Ramos (cell line): ENCODE data around the gene NRXN3.

ENCODE experiments used
- in situ Hi-C: fragments of 300-500 bp; cut with MboI; formaldehyde crosslinking; loops from one replicate; pipeline ENCODE4 v1.14.3; 2022; ENCODE audit warnings: low sequenced_read_pairs; ENCODE audit not compliant: unreplicated experiment

The NRXN3 gene

DNA sequence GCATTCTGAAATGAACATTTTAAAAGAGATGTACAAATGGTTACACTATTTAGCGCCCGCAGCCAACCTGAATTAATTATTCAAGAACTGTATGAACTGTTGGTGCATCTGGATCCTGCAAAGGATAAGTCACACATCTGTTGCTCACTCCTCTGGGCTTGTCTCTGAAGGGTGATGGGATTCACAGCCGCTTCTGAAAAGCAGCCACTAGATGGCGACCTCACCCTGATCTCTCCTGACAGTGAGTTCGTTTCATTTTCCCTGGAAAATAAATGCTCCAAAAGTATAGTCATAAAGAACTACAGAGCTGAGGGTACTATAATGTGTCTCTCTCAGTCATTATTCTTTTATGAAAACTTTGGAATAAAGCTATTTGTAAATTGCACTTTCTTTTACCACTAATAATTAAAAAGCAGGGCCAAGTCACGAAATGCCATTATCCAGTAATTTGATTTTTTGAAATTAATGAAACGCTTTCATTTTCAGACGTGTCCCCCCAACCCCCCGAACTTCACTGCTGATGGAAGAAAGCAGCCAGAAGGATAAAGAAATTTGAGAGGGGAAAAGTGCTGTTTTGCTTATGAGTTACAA is 789.6 kb downstream of the NRXN3 start:
- in situ Hi-C loops, result no loop called here

DNA sequence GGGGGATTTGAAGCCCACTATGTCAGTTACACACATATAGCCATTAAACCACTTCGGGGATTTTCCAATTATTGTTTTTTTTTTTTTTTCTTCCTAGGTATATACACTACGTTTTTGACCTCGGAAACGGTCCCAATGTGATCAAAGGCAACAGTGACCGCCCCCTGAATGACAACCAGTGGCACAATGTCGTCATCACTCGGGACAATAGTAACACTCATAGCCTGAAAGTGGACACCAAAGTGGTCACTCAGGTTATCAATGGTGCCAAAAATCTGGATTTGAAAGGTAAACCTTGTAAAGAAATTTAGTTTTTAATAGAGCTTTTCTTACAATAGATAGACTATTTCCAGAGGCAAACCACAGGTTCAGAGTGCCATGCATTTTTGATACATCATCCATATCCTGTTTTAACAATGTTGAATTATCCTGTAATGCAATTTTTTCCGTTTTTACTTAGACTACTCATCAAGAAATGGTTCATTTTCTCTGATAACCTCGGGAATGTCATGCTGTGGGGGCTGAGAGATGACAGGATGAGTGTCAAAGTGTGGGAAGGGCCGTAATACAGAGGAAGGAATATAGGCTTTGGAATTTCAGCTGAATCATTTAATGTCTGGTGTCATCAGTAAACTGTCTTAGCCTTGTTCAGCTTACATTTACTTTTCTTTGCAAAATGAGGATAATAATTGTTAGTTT is 797.1 kb downstream of the NRXN3 start:
- in situ Hi-C loops, result no loop called here

DNA sequence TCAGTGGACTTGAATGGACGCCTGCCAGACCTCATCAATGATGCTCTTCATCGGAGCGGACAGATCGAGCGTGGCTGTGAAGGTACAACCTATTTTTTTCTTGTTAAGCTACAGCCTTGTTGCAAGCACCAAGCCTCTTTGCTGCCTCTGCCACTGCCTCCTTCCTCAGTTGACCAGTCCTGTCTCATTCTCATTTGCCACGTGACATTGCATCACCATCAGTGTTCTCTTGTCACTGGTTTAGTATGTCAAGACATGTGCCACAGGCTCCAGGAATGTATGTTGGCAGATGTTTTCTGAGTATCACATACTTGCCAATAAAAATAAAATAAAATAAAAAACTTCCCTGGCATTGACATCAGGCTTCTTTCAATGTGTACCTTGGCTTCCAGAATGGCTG is 798.1 kb downstream of the NRXN3 start:
- in situ Hi-C loops, result no loop called here

DNA sequence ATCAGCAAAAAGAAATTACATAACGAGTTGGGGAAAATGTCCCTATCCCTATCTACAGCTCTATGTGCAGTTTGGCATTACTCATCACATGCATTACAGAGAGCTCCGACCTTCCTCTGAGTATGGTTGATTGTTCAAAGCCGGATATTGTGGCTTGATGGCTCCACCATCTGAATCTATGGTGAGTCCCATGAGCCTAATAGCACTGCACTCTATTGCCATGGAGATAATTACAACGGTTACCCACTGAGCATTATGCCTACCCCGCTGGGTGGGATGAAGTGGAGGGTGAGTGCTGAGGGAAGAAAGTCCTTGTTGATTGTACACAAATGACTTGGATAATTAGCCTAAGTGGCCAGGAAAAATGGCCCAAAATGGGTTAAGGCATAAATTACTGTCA is 800.5 kb downstream of the NRXN3 start:
- in situ Hi-C loops, result no loop called here

DNA sequence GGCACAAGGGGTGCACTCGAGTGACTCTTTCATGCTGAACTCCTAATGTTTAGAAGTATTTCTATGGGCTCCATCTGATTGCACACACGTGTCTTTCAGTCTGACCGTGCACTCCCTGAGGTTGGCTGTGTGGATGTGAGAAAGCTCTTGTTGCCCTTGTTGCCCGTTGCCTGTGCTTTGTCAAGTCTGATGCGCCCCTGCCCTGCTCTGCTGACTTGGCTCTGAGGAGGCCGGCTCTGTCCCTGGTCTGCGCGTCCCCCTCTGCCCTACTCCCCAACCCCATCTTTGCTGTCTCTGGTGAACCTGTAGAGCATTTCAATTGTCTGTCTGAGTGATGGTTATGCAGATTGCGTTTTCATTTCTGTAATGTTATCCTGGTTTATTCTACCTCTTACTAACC is 802.3 kb downstream of the NRXN3 start:
- in situ Hi-C loops, result no loop called here

DNA sequence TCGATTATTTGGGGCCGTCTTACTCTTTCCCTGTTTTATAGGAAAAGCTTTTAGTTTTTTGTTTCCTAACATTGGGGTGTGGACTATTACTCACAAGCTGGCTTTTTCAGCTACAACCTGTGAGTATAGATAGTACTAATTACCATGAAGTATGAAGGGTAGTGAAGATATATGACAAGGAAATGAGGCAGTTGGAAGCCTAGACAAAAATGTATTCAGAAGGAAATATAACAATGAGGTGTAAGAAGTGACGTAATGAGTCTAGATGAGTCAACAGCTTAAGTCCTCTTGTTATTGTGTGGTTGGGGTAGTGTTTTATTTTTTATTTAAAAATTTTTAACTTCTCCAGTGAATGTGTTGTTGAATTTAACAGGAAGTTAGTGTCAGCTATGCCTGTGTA is 804.5 kb downstream of the NRXN3 start:
- in situ Hi-C loops, result no loop called here

DNA sequence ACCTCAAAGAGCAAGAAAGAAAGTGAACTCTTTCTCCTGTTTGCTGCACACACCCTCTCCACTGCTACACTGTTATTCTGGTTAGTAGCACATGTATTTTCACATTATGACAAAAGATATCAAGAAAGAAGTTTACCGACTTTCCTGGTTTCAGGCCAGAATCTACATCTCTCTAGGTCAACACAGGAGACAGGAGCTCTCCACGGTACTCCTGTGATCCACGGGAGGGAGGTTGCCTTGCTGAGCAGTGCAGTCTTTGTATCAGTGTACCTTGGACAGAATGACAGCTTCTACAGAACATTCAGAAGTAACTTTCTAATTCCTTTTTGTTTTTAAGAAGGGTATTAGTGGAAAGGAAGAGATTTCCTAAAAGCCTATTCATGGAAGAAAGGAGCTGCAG is 805.6 kb downstream of the NRXN3 start:
- in situ Hi-C loops, result no loop called here

DNA sequence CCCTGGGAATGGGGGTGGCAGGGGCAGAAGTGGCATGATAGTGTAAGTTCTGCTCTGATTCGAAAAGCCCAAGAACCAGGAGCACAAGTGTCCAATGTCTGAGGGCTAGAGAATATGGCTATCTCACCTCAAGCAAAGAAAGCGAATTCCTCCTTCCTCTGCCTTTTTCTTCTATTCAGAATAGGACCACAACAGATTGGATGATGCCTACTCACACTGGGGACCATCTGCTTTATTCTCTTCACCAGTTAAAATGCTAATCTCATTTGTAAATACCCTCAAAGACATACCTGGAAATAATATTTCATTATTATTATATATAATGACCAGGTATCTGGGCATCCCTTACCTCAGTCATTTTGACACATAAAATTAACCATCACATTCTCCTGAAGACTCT is 808.7 kb downstream of the NRXN3 start:
- in situ Hi-C loops, result no loop called here

DNA sequence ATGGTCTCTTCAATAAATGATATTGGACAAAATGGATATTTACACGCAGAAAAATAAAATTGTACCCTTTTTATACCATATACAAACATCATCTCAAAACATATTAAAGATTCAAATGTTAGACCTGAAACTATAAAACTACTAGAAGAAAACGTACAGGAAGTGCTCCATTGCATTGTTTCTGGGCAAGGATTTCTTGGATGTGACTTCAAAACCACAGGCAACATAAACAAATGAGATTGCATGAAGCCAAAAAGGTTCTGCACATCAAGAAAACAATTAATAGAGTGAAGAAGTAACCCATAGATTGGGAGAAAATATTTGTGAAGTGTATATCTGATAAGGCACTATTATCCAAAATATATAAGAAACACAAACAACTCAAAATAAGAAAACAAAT is 812.4 kb downstream of the NRXN3 start:
- in situ Hi-C loops, result no loop called here

DNA sequence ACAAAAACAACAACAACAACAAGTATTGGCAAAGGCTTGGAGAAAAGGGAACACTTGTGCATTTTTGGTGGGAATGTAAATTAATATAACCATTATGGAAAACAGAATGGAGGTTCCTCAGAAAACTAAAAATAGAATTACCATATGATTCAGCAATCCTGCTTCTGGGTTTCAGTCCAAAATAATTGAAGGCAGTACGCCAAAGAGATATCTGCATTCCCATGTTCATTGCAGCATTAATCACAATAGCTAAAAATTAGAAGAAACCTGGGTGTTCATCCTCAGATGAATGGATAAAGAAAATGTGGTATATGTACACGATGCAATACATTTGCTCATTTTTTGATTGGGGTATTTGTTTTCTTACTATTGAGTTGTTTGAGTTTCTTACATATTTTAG is 813.0 kb downstream of the NRXN3 start:
- in situ Hi-C loops, result no loop called here

DNA sequence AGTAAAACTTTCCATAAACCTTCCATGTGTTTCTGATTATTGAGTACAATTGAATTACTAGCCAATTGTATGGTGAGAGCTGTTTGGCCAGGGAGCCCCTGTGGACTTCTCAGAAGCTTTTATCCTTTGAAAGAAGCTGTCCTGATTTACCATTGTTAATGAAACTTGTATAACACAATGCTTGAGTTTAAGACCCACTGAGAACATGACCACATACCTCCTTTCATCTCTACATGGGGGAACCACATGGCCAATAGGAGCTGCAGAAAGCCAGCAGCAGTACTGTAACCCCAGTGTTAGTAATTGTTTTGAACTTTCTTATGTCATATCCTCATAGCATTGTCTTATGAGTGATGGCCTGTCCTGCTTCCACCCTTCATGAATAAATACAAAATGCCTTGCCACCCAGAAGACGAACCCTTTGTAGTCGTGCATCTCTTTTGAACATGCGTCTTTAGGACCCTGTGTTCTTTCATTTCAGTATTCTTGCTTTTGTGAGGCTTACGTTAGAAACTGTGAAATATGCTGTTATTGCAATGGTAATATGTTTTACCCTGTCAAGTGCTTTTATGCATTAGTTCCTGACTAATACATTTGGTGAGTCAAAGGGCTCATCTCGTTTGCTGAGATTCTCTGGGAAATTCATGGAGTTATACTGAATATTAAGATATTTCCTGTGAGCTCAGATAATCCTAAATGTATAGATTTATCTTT is 815.7 kb downstream of the NRXN3 start:
- in situ Hi-C loops, result no loop called here

DNA sequence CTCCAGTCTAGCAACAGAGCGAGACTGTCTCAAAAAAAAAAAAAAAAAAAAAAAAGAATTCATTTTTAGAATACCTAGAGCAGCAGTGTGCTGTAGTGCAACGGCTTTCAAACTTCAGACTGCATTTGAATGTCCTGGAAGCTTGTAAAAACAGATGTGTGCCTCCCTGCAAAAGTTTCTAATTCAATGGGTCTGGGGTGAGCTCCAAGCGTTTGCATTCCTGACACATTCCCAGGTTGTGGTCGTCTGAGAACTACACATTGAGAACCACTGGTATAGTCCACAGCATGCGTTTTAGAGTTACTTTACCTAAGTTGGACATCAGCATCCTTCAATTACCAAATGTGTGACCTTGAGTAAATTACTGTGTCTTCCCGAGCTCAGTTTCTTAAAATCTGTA is 816.8 kb downstream of the NRXN3 start:
- in situ Hi-C loops, result no loop called here

DNA sequence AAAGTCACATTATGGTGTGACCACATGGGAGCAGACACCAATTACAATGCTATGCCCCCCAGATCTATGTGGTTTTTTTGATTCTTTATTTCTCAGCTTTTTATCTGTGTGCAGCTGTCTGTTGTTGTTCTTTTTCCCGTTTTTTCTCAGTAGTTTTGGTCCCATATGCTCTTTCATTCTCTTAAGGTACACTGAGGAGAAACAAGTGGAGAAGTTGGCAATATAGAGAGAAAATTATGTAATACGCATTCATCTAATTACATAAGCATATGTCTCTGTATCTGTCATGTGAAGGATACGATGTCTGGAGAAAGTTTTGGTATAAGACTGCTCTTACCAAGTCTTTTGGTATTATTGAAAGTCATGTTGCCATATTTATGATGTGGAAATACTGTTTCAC is 819.0 kb downstream of the NRXN3 start:
- in situ Hi-C loops, result no loop called here

DNA sequence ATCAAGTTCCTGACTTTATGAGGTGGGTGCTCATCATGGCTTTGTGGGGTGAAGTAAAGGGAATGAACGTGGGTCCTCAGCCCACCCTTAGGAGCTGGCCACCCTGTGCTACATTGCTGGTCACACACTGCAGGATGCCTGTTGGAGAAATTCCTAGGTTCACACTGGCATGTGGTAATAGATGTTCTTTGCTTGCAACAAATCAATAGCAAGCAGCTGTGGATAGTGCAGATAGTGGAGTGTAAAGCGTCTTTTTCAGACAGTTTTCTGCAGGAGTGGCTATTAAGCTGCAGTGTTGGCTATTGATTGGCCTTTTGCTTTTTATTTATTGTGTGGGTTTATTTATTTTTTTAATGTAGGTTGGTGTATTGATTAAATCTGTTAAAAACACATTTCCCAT is 822.7 kb downstream of the NRXN3 start:
- in situ Hi-C loops, result no loop called here

DNA sequence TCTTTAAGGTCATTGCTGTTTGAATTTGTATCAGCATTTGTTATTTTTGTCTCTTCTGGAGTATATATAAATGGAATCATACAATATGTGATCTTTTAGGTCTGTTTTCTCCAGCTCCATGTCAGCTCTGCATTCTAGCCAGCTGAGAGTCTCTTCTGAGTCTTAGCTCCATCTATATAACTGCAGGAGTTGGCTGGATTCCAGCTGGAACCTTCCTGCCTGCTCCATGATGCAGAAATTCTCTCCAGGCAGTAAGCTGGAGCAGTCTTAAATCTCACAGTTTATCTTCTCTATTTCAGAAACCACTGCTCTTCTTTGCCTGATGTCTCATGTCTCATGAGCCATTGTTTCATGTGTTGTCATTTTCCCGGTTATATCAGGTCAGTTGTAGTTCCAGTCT is 827.6 kb downstream of the NRXN3 start:
- in situ Hi-C loops, result no loop called here

DNA sequence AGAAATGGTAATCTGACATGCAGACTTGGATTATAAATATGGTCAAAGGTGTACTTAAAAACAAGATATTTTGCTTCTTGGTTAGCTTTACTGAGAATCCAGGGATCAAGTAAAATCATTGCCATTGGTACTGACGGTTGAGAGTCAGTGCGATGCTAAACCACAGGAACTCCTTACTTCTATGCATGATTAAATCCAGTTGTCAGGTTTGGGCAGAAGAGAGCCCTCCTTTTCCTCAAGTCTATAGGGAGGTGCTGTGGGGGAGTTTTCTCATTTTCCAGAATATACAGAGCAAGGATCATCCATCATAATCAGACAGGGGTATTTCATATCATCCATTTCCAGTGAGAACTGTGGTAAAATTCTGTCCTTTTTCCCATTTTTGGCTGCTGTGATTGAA is 839.1 kb downstream of the NRXN3 start:
- in situ Hi-C loops, result no loop called here

DNA sequence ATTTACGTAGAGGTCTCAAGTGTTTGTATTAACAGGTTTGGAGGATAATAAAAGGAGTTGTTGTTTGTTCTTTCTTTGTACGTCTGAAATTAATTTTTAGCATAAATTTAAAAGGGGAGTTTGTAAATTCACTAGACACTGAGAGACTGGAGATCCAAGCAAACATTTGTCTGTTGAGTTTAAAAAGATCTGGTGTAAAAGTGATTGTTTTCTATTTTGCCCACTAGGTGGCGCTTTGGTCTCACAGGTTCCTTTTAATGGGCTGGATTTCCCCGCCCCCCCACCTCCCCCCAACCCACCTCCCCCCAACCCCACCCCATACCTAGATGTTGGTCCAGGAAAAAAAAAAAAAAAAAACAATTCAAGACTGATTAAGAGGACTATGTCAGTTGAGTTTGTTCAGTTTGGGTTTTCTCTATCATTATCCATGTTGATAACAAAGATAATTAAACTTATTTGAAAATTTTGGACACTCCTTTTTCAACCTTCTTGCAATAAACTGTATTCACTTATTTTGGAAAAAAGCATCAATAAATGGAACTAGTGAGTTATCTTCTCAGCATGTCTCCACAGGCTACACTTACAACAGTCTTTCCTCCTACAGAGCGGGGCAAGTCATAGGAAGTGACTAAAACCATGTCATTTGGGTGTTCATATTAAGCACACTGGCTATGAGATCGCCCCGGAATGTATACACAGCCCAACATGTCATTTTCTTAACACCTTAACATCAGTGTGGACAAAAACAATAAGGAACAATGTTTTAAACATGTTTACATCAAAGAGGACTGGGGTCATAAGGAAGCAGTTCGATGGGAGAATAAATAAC is 841.1 kb downstream of the NRXN3 start:
- in situ Hi-C loops, result no loop called here

DNA sequence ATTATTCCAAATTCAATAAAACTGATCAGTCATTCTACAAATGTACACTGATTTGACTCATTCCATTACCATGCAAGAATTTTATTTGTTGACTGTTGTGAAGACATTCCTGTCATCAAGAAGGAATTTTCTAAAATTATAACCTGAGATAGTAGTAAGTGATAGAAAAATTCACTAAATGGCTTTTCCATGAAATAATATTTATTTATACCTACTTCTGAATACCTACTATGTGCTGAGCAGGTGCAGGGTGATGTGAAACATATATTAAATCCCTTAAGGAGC is 841.7 kb downstream of the NRXN3 start:
- in situ Hi-C loops, result no loop called here

DNA sequence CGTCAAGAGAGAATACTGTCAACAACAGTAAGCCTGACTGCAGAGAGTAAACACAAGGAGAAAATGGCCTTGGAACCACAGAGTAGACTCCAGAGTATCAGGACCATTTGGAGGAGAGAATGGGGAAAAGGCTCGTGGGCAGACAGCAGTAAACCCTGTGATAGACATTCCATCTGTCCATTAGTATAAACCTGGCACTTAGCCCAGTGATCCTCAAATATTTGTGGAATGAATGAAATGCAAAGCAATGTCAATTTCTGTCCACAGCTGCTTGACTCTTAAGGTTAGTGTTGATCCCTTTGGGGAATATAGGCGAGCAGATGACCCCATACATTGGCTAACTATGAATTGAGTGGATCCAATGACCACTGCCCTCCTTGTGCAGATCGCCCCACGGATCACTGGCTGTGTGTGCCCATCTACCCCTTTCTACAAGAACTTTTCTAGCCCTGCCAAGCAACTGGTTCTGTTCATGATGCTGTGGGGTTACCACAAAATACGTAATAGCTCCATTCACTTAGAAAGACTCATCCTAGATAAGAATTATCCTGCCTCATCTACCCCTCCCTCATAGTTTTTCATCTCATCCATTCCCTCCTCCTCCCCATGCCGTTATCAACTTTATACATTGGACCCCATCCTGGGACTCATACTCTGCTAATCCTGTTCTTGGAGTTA is 846.8 kb downstream of the NRXN3 start:
- in situ Hi-C loops, result no loop called here

DNA sequence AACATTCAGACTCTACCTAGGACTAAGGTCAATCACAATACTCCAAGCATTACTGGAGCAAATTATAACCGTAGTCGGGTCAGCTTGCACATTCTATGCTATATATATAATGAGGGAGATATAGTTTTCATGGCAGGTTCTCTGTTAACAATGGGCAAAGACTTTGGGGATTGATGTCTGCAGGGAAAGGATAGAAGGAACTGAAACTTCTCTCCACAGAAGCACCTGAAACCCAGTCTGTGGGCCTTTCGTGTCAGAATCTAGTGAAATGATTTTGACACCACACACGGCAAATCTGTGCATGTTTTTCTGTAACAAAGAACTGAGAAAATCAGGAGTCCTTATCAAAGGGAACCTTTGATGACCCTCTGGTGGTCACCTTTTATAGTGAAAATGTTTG is 847.4 kb downstream of the NRXN3 start:
- in situ Hi-C loops, result no loop called here

DNA sequence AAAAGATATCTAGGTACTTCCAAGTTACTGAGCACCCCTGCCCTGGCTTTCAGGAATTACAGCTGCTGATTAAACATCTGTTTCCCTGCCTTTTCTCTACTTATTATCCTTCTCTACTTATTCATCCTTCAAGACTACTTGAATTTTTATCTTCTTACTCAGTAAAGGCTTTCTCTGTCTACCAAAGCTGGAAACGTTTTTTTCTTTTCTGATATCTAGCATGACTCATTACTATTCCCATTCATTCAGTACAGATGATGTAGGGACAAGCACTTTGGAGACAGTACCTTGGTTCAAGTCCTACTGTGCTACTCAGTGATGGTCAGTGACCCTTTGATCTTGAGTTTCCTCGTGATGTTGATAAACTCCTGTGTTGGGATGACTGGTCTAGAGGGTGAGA is 848.7 kb downstream of the NRXN3 start:
- in situ Hi-C loops, result no loop called here
